Uterus (tissue), 2 donors: ENCODE data around the gene RFTN2.
"Not testable (repeated sequence)": the region's sequence is repeated elsewhere in the genome, so short reads cannot be mapped to it uniquely, and the experiment has no call there.

ENCODE experiments used
- POLR2A ChIP-seq, 2 donors: fragments of 450-650 bp; IDR thresholded peaks; one replicate each; pipeline ENCODE4 v1.6.1; 2016; ENCODE audit warnings: antibody characterized with exemption in 2 of 2, mild to moderate bottlenecking in 1 of 2, moderate library complexity in 1 of 2
- TF ChIP-seq, protein P1 (sequence below), 4 experiments: fragments of 200-600 bp in 2 of 4; fragments of 450-650 bp in 2 of 4; sonication (generic) in 2 of 4; IDR thresholded peaks; one replicate each; pipeline ENCODE4 v1.5.1; 2016 to 2019; ENCODE audit warnings: antibody characterized with exemption in 4 of 4, mild to moderate bottlenecking in 2 of 4, moderate library complexity in 1 of 4

DNA sequence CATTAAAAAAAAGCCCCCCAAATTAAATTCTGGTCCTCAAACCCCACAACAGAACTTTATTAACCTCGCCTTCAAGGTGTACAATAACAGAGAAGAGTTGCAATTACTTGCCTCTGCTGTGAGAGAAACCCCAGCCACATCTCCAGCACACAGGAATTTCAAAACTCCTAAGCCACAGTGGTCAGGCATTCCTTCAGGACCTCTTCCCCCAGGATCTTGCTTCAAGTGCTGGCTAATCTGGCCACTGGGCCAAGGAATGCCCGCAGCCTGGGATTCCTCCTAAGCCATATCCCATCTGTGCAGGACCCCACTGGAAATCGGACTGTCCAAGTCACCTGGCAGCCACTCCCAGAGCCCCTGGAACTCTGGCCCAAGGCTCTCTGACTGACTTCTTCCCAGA, 95.2 kb downstream of the RFTN2 start:
- TF ChIP-seq, protein P1, sequence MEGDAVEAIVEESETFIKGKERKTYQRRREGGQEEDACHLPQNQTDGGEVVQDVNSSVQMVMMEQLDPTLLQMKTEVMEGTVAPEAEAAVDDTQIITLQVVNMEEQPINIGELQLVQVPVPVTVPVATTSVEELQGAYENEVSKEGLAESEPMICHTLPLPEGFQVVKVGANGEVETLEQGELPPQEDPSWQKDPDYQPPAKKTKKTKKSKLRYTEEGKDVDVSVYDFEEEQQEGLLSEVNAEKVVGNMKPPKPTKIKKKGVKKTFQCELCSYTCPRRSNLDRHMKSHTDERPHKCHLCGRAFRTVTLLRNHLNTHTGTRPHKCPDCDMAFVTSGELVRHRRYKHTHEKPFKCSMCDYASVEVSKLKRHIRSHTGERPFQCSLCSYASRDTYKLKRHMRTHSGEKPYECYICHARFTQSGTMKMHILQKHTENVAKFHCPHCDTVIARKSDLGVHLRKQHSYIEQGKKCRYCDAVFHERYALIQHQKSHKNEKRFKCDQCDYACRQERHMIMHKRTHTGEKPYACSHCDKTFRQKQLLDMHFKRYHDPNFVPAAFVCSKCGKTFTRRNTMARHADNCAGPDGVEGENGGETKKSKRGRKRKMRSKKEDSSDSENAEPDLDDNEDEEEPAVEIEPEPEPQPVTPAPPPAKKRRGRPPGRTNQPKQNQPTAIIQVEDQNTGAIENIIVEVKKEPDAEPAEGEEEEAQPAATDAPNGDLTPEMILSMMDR (IDR thresholded peaks at IDR 0.05) = not testable (repeated sequence)
- not testable (repeated sequence) for TF ChIP-seq POLR2A (IDR thresholded peaks at IDR 0.05)
